H9 (cell line): Measurements from ENCODE around the gene TMPRSS6. TPM values are rescaled to one million over a fixed set of nuclear protein-coding genes. Genes with fewer than 3 reads are reported as not detected.

Experiments used
- DNase-seq: peaks from one replicate; pipeline ENCODE4 v3.0.0-alpha.2; 2017
- H2AFZ ChIP-seq: one replicate; pipeline ENCODE4 v1.6.1; 2013; ENCODE audit warnings: mild to moderate bottlenecking, low read length, control low read depth, moderate library complexity
- H2AK5ac ChIP-seq: 2 replicates; pipeline ENCODE4 v1.6.1; 2013; ENCODE audit warnings: low read length, control low read depth, mixed read lengths; ENCODE audit not compliant: insufficient read length
- H2BK120ac ChIP-seq: one replicate; pipeline ENCODE4 v1.6.1; 2013; ENCODE audit warnings: low read depth, mild to moderate bottlenecking, low read length, control low read depth, inconsistent platforms; ENCODE audit not compliant: poor library complexity, severe bottlenecking
- H2BK12ac ChIP-seq: 2 replicates; pipeline ENCODE4 v1.6.1; 2013; ENCODE audit warnings: low read length, control low read depth, mixed read lengths, low read depth; ENCODE audit not compliant: insufficient read length
- H2BK15ac ChIP-seq: 2 replicates; pipeline ENCODE4 v1.6.1; 2013; ENCODE audit warnings: low read depth, low read length, control low read depth
- H2BK20ac ChIP-seq: one replicate; pipeline ENCODE4 v1.6.1; 2013; ENCODE audit warnings: low read depth, mild to moderate bottlenecking, low read length, control low read depth, inconsistent platforms; ENCODE audit not compliant: poor library complexity, severe bottlenecking
- H2BK5ac ChIP-seq: 2 replicates; pipeline ENCODE4 v1.6.1; 2013; ENCODE audit warnings: low read length, control low read depth, mixed read lengths; ENCODE audit not compliant: insufficient read length
- H3K14ac ChIP-seq: 2 replicates; pipeline ENCODE4 v1.6.1; 2013; ENCODE audit warnings: low read length, control low read depth; ENCODE audit not compliant: insufficient read depth
- H3K18ac ChIP-seq: 2 replicates; pipeline ENCODE4 v1.6.1; 2013; ENCODE audit warnings: low read depth, mild to moderate bottlenecking, mixed read lengths, low read length, control low read depth; ENCODE audit not compliant: insufficient read length
- H3K23ac ChIP-seq: 2 replicates; pipeline ENCODE4 v1.6.1; 2013; ENCODE audit warnings: low read length, control low read depth, mixed read lengths, low read depth; ENCODE audit not compliant: insufficient read length
- H3K23me2 ChIP-seq: 2 replicates; pipeline ENCODE4 v1.6.1; 2013; ENCODE audit warnings: low read depth, mild to moderate bottlenecking, mixed read lengths, low read length, control low read depth; ENCODE audit not compliant: insufficient read length, poor library complexity, severe bottlenecking
- H3K27ac ChIP-seq: 2 replicates; pipeline ENCODE4 v1.5.1; 2013; ENCODE audit warnings: low read length, control low read depth, mixed read lengths, low read depth; ENCODE audit not compliant: insufficient read length
- H3K27me3 ChIP-seq: 2 replicates; pipeline ENCODE4 v1.6.1; 2013; ENCODE audit warnings: low read length, control low read depth, inconsistent platforms; ENCODE audit not compliant: insufficient read depth
- H3K4ac ChIP-seq: 2 replicates; pipeline ENCODE4 v1.6.1; 2013; ENCODE audit warnings: low read depth, mild to moderate bottlenecking, control low read depth, inconsistent platforms, low read length, moderate library complexity
- H3K4me1 ChIP-seq: 2 replicates; pipeline ENCODE4 v1.6.1; 2013; ENCODE audit warnings: low read length, control low read depth, inconsistent platforms; ENCODE audit not compliant: insufficient read depth
- H3K4me2 ChIP-seq: 2 replicates; pipeline ENCODE4 v1.6.1; 2013; ENCODE audit warnings: low read length, control low read depth, mixed read lengths; ENCODE audit not compliant: insufficient read length, insufficient read depth
- H3K56ac ChIP-seq: 2 replicates; pipeline ENCODE4 v1.6.1; 2013; ENCODE audit warnings: low read depth, mild to moderate bottlenecking, mixed read lengths, low read length, control low read depth; ENCODE audit not compliant: insufficient read length
- H3K79me1 ChIP-seq: 2 replicates; pipeline ENCODE4 v1.6.1; 2013; ENCODE audit warnings: low read depth, mild to moderate bottlenecking, moderate library complexity, low read length, control low read depth, inconsistent platforms; ENCODE audit not compliant: insufficient read depth, poor library complexity, severe bottlenecking
- H3K79me2 ChIP-seq: 2 replicates; pipeline ENCODE4 v1.6.1; 2013; ENCODE audit warnings: low read length, control low read depth, inconsistent platforms; ENCODE audit not compliant: insufficient read depth
- H3K9ac ChIP-seq: 2 replicates; pipeline ENCODE4 v1.6.1; 2013; ENCODE audit warnings: low read length, control low read depth, mixed read lengths; ENCODE audit not compliant: insufficient read length; ENCODE audit errors: extremely low read depth
- H3K9me3 ChIP-seq: one replicate; pipeline ENCODE4 v1.6.1; 2013; ENCODE audit warnings: low read depth, low read length, inconsistent platforms; ENCODE audit not compliant: control insufficient read depth
- H3T11ph ChIP-seq: one replicate; pipeline ENCODE4 v1.6.1; 2013; ENCODE audit warnings: mild to moderate bottlenecking, low read length, control low read depth, inconsistent platforms
- H4K20me1 ChIP-seq: one replicate; pipeline ENCODE4 v1.6.1; 2013; ENCODE audit not compliant: control insufficient read depth, insufficient read length, insufficient read depth
- H4K5ac ChIP-seq: 2 replicates; pipeline ENCODE4 v1.6.1; 2013; ENCODE audit warnings: low read depth, mild to moderate bottlenecking, mixed read lengths, low read length, control low read depth; ENCODE audit not compliant: insufficient read length
- H4K8ac ChIP-seq: replicated peaks from 2 replicates; pipeline ENCODE4 v1.6.1; 2013; ENCODE audit warnings: low read length, control low read depth, mixed read lengths, low read depth; ENCODE audit not compliant: insufficient read length
- H4K91ac ChIP-seq: 2 replicates; pipeline ENCODE4 v1.6.1; 2013; ENCODE audit warnings: low read depth, mild to moderate bottlenecking, moderate library complexity, mixed read lengths, low read length, control low read depth; ENCODE audit not compliant: insufficient read length
- H3K27ac Mint-ChIP-seq, 3 experiments: 2 replicates in 2 of 3; 3 replicates in 1 of 3; pipeline ENCODE4 v1.8.0; 2020 to 2021; ENCODE audit warnings: mixed read lengths in 3 of 3, mild to moderate bottlenecking in 1 of 3, moderate library complexity in 1 of 3
- H3K27me3 Mint-ChIP-seq: 2 replicates; pipeline ENCODE4 v1.8.0; 2021; ENCODE audit warnings: low read depth, mild to moderate bottlenecking, moderate library complexity, mixed read lengths
- H3K36me3 Mint-ChIP-seq, 3 experiments: 2 replicates in 2 of 3; 3 replicates in 1 of 3; pipeline ENCODE4 v1.8.0; 2020 to 2021; ENCODE audit warnings: low read depth in 3 of 3, mixed read lengths in 3 of 3; ENCODE audit not compliant: insufficient read depth in 1 of 3
- H3K4me1 Mint-ChIP-seq, 2 experiments: 2 replicates each; pipeline ENCODE4 v1.8.0; 2020; ENCODE audit warnings: mixed read lengths in 2 of 2
- H3K4me3 Mint-ChIP-seq, 2 experiments: 2 replicates in 1 of 2; 3 replicates in 1 of 2; pipeline ENCODE4 v1.8.0; 2020 to 2021; ENCODE audit warnings: mild to moderate bottlenecking in 2 of 2, mixed read lengths in 2 of 2, moderate library complexity in 1 of 2
- H3K9me3 Mint-ChIP-seq, 2 experiments: 2 replicates in 1 of 2; 3 replicates in 1 of 2; pipeline ENCODE4 v1.8.0; 2020; ENCODE audit warnings: mild to moderate bottlenecking in 2 of 2, mixed read lengths in 2 of 2, moderate library complexity in 1 of 2
- WGBS: extraction: QIAGEN DNeasy Blood & Tissue Kit; methylation state at CpG from one replicate; pipeline ENCODE4 v1.1.7; 2013; ENCODE audit warnings: missing lambda C conversion rate, low lambda C conversion rate, mixed read lengths; ENCODE audit not compliant: insufficient read length; ENCODE audit errors: extremely low coverage; 5-methylcytosine and 5-hydroxymethylcytosine counted together
- total RNA-seq: library from RNA; stranded (reverse); gene quantifications from 2 replicates; pipeline ENCODE4 v1.2.1, GENCODE V29; 2021
- TF ChIP-seq, protein P1 (sequence below): fragments of 200-600 bp; sonication (generic); conservative IDR thresholded peaks from 3 replicates; pipeline ENCODE4 v1.8.0; 2021; ENCODE audit warnings: antibody characterized with exemption, mild to moderate bottlenecking

The TMPRSS6 gene
- total RNA-seq, 1 experiment from 2014 or later: not detected

DNA sequence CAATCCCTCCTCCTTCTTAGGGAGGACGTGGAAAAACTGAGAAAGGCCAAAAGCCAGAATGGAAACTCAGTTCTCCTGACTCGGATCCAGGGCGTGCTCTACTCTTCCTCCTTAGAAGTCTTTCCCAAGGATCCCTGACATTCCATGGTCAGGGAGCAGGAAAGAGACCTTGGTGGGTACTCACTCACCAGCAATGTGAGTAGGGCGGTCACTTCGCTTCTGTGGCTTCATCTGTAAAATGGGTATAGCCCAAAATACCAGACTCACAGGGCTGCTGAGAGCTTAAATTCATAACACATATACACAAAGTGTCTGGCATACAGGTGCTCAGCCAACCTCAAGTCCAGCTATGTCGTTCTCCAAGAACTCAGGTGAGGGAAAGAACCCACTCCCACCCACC lies 58.6 kb downstream of the TMPRSS6 start:
- Histone ChIP-seq H4K5ac (no peak overlapping the region), H3K23ac (no peak overlapping the region), H3K9me3 (no peaks in the 10 kb centered on the region), H3K56ac (no peak overlapping the region), H2AFZ (no peak overlapping the region), H2BK12ac (no peak overlapping the region), H3K23me2 (peaks cover 5% of the 10 kb centered on the region), H2BK15ac (no peak overlapping the region), H2AK5ac (no peak overlapping the region), H3K14ac (no peak overlapping the region), H3K27me3 (no peaks in the 10 kb centered on the region), H3K4ac (no peak overlapping the region), H4K91ac (no peak overlapping the region), H2BK20ac (no peak overlapping the region), H3K9ac (no peak overlapping the region), H3K4me2 (peak overlapping the region; percentile 25), H3K4me1 (no peaks in the 10 kb centered on the region), H3T11ph (no peak overlapping the region), H3K79me2 (no peaks in the 10 kb centered on the region), H3K27ac (no peak overlapping the region), H3K79me1 (no peaks in the 10 kb centered on the region), H3K18ac (no peak overlapping the region), H2BK120ac (no peak overlapping the region), H4K8ac (no peak overlapping the region), H4K20me1 (no peaks in the 10 kb centered on the region), H2BK5ac (no peak overlapping the region)
- Mint-ChIP-seq H3K36me3 (peaks cover 0 to 18% (median 0%) of the 10 kb centered on the region in 3 experiments; a peak in 5 of 7 replicates), H3K9me3 (no peaks in the 10 kb centered on the region; a peak in 1 of 5 replicates), H3K27me3 (peaks cover 18% of the 10 kb centered on the region), H3K4me3 (peak overlapping the region; percentile 71 to 84), H3K27ac (no peak overlapping the region; a peak in 1 of 7 replicates), H3K4me1 (peaks cover 4 to 12% of the 10 kb centered on the region in 2 experiments)
- WGBS: no CpG with 5 or more reads among the region's 6 CpGs
- TF ChIP-seq, protein P1, sequence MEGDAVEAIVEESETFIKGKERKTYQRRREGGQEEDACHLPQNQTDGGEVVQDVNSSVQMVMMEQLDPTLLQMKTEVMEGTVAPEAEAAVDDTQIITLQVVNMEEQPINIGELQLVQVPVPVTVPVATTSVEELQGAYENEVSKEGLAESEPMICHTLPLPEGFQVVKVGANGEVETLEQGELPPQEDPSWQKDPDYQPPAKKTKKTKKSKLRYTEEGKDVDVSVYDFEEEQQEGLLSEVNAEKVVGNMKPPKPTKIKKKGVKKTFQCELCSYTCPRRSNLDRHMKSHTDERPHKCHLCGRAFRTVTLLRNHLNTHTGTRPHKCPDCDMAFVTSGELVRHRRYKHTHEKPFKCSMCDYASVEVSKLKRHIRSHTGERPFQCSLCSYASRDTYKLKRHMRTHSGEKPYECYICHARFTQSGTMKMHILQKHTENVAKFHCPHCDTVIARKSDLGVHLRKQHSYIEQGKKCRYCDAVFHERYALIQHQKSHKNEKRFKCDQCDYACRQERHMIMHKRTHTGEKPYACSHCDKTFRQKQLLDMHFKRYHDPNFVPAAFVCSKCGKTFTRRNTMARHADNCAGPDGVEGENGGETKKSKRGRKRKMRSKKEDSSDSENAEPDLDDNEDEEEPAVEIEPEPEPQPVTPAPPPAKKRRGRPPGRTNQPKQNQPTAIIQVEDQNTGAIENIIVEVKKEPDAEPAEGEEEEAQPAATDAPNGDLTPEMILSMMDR: no peak
- DNase-seq: no peak
